NCI-H2227 treated with DMSO at 0.1 percent for 48 hours (cell line): ENCODE data around the gene CBX8.
"Not testable (repeated sequence)": the region's sequence is repeated elsewhere in the genome, so short reads cannot be mapped to it uniquely, and the experiment has no call there.

ENCODE experiments used
- DNase-seq: peaks from one replicate; lab custom pipeline; 2025; lab: John Stamatoyannopoulos, UW

CBX8 gene

DNA sequence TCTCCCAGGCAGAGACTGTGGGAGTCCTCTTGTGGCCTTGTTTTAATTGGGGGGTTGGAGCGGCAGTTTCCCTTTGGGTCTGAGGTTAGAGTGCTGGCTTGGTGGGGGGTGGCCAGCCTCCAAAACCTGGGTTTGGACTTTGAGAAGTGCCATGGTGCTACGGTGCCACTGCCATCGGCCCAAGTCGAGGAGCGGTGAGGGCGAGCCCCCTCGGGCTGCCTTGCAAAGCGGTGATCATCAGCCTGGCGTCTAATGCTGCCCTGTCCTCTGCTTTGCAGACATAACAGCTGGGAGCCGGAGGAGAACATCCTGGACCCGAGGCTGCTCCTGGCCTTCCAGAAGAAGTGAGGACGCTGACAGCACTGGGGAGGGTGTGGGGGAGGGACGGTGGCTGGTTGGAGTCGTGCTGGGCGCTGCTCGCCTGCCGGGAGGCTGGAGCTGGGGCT lies 17.8 kb downstream of the CBX8 start:
- DNase-seq: no peak

GRCh38 chr17:79778504-79779083 lies 18.3 kb downstream of the CBX8 start:
- peak; percentile 26 for DNase-seq

GRCh38 chr17:79777894-79778503 lies 18.9 kb downstream of the CBX8 start, which contains the start of gene CBX2:
TSS of gene CBX2 (plus strand) at chr17:79778148. CDS start at chr17:79778236, 88 bp downstream.
- peak; percentile 69 for DNase-seq

- peak; percentile 63 for DNase-seq
Observed at GRCh38 chr17:79777120-79777893, 19.6 kb downstream of the CBX8 start.

GRCh38 chr17:79776376-79777119 lies 20.3 kb downstream of the CBX8 start:
- peak; percentile 67 for DNase-seq

DNA sequence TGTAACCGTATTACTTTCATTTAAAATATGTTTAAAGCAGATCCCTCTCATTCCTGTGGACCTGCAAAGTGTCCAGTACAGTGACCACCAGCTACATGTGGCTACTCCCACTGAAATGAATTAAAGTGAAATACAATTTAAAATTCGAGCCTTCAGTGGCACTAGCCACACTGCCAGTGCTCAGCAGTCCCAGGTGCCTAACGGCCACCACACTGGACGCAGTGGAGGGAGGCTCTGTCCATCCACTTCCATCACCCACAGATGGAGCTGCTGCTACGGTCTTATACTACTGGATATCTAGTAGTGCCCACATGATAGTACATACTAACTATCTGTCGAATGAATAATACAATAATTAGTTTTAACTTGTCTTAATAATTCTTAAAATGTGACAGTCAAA lies 21.2 kb downstream of the CBX8 start:
- no peak for DNase-seq

DNA sequence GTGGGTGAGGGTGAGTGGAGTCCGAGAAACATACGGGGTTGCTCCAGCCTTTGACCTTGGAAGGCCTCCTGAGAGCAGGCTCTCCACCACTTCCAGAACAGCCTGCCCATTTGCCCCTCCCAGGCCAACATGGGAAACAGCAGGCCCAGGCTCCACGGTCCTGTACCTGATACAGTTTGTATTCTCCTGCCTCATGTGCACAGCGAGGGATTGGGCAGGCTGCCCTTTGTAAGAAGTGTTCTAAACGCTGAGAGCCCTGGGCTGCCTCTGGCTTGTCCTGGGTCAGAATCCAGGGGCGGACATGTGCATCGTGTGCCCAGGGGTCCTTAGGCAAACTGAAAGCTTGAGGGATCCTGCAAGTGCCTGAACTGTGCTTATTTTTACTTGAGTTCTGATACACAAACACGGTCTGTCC lies 22.3 kb downstream of the CBX8 start:
- no peak for DNase-seq

DNA sequence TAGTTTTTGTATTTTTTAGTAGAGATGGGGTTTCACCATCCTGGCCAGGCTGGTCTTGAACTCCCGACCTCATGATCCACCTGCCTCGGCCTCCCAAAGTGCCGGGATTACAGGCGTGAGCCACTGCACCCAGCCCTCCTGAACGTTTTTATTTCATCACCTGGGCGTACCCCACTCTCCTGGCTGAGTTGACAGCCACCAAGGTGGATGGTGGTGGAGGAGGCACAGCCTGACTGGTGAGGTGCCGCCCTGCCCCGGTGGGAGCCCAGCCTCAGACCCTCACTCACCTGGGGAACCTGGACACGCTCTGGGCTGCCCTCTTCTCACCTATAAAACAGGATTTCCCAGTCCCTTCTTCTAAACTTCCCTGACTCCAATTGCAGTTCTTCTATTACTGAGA lies 24.2 kb downstream of the CBX8 start:
- DNase-seq: not testable (repeated sequence)

DNA sequence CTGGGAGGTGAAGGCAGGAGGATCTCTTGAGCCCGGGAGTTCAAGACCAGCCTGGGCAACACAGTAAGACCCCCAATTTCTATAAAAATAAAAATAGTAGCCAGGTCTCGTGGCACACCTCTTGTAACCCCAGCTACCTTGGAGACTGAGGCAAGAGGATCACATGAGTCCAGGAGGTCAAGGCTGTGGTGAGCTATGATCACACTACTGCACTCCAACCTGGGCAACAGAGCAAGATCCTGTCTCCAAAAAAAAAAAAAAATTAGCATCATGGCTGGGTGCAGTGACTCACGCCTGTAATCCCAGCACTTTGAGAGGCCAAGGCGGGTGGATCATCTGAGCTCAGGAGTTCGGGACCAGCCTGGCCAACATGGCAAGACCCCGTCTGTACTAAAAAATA lies 25.6 kb downstream of the CBX8 start:
- DNase-seq: no peak

GRCh38 chr17:79769570-79770506 lies 27.0 kb downstream of the CBX8 start:
- DNase-seq: no peak

GRCh38 chr17:79765708-79766107 lies 31.2 kb downstream of the CBX8 start:
- no peak for DNase-seq

DNA sequence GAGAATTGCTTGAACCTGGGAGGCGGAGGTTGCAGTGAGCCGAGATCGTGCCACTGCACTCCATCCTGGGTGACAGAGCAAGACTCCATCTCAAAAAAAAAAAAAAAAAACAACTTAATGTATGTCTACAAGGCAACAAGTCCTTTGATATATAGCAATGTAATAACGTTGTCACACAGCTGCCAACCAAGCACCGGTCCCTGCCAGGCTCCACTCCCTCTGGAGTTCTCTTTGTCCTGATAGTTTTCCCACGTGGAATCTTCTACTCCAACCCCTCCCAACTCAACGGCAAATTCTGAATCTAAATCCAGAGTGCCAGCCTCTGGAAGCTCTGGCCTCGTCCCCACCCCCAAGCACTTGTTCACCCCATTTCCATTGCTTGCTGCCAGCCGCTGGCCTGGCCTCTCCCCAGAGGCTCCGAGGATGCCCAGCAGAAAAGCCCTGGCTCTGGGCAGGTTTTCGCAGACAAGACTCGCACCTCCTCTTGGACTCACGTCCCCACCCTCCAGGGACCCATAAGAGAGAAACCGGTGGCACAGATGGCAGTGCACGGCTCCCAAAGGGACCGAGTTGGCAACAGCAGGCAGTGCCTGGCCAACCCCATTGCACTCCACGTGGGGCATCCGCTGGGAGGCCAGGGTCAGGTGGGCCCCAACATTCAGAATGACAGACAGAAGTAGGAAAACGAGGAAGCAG lies 34.8 kb downstream of the CBX8 start:
- no peak for DNase-seq

DNA sequence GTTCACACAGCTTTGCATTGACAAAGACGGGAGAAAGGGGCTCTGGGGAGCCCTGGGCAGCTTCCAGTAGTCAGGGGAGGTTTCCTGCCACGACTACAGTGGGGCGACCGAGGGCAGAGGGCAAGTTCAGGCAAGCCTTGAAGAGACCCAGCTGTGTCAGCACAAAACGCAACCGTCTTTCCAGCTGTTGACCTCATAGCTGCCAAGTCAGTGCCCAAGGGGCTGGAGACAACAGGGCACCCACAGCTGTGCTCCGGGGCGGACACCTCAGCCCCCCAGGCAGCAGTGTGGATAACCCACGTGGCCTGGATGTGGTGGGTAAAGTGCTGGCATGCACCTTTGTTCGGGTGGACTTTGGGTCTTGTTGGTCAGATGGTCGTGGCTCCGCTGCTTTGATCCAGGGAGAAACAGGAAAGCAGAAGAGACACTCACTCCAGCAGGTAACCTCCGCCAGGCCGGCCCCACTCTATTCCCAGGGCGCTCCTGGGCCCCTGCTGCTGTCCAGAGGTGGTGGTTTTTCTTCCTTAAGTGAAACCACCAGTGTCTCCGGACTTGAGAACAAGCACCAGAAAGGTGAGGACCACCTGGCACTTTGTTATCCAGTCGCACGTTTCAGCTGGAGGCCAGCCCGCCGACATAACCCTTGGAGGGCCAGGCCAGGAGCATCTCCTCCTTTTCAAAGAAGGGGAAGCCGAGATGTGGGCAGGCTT lies 36.5 kb downstream of the CBX8 start:
- DNase-seq: no peak

DNA sequence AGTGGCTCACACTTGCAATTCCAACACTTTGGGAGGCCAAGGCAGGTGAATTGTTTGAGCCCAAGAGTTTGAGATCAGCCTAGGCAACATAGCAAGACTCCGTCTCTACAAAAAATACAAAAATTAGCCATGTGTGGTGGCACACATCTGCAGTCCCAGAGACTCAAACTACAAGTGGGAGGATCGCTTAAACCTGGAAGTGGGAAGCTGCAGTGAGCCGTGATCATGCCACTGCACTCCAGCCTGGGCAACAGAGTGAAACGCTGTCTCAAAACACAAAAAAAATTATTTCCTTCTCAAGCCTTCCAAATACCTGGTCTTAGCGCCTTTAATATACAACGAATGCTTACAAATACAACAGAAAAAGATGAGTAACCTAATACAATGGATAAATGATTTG lies 38.6 kb downstream of the CBX8 start:
- no peak for DNase-seq

DNA sequence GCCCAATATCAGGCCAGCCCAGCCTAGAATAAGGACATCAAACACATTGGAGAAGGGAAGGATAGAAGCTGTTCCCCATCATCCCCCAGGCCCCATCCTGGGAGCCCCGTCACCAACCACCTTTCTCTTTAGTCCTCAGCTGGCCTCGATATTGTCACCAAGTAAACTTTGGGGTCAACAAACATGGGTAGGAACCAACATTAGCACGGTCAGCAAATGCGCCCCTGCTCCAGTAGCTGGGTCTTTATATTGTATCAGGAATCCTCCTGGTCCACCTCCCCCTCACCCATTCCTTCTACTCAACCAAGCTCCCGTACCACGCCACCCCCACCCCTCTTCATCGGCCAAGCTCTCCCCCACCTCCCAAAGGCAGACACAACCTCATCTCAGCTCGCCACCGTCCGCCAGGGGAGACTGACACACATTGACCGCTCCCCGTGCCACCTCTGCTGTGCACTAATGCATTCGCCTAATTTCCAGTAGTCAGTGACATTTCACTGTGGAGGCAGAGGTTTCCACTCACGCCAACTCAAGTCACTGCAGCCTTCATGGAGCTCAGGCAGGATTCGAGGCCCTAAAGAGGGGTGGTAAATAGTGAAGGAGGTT lies 39.6 kb downstream of the CBX8 start:
- no peak for DNase-seq

GRCh38 chr17:79755591-79755990 lies 41.3 kb downstream of the CBX8 start:
- DNase-seq: no peak

DNA sequence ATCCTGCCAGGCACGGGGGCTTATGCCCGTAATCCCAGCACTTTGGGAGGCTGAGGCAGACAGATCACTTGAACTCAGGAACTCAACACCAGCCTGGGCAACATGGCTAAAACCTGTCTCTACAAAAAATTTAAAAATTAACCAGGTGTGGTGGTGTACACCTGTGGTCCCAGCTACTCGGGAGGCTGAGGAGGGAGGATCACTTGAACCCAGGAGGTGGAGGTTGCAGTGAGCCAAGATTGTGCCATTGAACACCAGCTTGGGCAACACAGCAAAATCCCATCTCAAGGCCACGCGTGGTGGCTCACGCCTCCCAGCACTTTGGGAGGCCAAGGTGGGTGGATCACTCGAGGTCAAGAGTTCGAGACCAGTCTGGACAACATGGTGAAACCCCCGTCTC lies 42.0 kb downstream of the CBX8 start:
- DNase-seq: not testable (repeated sequence)

DNA sequence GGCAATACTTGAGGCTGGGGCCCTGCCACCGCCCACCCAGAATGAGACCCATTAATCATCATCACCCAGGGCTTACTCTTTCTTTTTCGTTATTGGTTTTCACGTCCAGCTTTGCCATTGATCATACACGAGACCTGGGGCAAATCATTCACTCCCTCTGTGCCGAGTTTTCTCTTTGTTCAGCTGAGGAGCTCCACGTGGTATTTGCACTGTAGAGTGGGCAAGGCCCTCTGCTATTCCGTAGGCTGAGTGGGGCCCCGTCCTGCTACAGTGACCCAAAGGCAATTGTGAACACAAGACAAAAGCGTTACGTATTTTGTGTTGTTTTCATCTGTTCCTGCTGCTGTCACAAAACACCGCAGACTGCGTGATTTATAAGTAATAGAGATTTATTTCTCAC lies 42.5 kb downstream of the CBX8 start:
- no peak for DNase-seq

- DNase-seq: no peak
Observed at GRCh38 chr17:79752175-79752574, 44.7 kb downstream of the CBX8 start.
